Measurements from ENCODE around the gene AHNAK.
"Not testable (repeated sequence)": the region's sequence is repeated elsewhere in the genome, so short reads cannot be mapped to it uniquely, and the experiment has no call there.

Gene AHNAK

DNA sequence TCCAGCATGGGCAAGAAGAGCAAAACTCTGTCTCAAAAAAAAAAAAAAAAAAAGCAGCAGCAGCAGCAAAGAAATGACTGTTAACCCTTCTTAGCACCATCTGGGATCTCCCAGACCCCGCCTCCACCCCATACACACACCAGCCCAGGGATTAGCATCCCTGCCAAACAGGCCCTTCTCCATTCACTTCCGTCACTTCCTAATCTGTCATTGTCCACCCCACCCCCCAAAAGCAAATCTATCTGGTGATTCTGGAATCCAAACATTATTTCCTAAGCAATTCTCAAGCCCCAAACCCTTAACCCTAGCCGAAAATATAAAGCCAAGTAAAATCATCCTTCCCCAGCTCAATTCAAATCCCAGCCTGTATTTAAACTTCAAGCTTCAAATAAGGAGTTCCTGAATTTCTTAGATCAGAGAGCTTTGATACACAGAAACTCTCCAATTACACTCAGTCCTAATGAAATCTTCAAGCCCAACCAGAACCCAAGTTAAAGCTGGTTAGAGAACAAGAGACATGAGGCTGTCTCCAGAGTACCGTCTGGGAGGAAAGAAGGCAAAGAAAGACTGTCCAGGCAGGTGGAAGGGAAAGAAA is 6.0 kb upstream of the AHNAK start:
- H3K27me3 ChIP-seq (ENCODE audit: control insufficient read depth in 1 of 2, insufficient read depth in 2 of 2, low read length in 2 of 2), result no peaks in the 10 kb centered on the region
- peak overlapping the region; percentile 34 to 53 for H3K4me3 ChIP-seq (ENCODE audit: low read depth in 1 of 2, low read length in 2 of 2)
- H3K9ac ChIP-seq (ENCODE audit: low read depth in 1 of 2, low read length in 2 of 2), result peak overlapping the region; percentile 55 to 79
- peak overlapping the region; percentile 93 for H3K27ac ChIP-seq (ENCODE audit: low read depth, low read length)
- peaks cover 73 to 78% of the 10 kb centered on the region in 2 donors for H3K4me1 ChIP-seq (ENCODE audit: control insufficient read depth in 1 of 2, insufficient read depth in 2 of 2, low read length in 2 of 2)
- H3K36me3 ChIP-seq (ENCODE audit: control insufficient read depth in 1 of 2, insufficient read depth in 2 of 2, low read length in 2 of 2), result no peaks in the 10 kb centered on the region
- H3K9me3 ChIP-seq (ENCODE audit: control insufficient read depth in 1 of 2, low read length in 2 of 2), result no peaks in the 10 kb centered on the region

DNA sequence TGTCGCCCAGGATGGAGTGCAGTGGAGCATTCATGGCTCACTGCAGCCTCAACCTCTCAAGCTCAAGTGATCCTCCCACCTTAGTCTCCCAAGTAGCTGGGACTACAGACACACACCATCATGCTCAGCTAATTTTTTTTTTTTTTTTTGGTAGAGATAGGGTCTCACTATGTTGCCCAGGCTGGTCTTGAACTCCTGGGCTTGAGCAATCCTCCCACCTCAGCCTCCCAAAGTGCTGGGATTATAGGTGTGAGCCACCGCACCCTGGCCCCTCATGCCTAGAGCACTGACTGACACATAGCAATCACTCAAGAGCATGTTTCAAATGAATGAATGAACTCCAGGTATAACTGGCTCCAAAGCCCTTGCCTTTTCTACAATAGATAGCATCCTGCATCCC is 3.9 kb upstream of the AHNAK start:
- H3K27ac ChIP-seq (ENCODE audit: low read depth, low read length); H3K27me3 ChIP-seq (ENCODE audit: control insufficient read depth in 1 of 2, insufficient read depth in 2 of 2, low read length in 2 of 2); H3K9ac ChIP-seq (ENCODE audit: low read depth in 1 of 2, low read length in 2 of 2); H3K9me3 ChIP-seq (ENCODE audit: control insufficient read depth in 1 of 2, low read length in 2 of 2); H3K36me3 ChIP-seq (ENCODE audit: control insufficient read depth in 1 of 2, insufficient read depth in 2 of 2, low read length in 2 of 2); H3K4me3 ChIP-seq (ENCODE audit: low read depth in 1 of 2, low read length in 2 of 2): not testable (repeated sequence)
- H3K4me1 ChIP-seq (ENCODE audit: control insufficient read depth in 1 of 2, insufficient read depth in 2 of 2, low read length in 2 of 2), result peaks cover 59 to 65% of the 10 kb centered on the region in 2 donors

DNA sequence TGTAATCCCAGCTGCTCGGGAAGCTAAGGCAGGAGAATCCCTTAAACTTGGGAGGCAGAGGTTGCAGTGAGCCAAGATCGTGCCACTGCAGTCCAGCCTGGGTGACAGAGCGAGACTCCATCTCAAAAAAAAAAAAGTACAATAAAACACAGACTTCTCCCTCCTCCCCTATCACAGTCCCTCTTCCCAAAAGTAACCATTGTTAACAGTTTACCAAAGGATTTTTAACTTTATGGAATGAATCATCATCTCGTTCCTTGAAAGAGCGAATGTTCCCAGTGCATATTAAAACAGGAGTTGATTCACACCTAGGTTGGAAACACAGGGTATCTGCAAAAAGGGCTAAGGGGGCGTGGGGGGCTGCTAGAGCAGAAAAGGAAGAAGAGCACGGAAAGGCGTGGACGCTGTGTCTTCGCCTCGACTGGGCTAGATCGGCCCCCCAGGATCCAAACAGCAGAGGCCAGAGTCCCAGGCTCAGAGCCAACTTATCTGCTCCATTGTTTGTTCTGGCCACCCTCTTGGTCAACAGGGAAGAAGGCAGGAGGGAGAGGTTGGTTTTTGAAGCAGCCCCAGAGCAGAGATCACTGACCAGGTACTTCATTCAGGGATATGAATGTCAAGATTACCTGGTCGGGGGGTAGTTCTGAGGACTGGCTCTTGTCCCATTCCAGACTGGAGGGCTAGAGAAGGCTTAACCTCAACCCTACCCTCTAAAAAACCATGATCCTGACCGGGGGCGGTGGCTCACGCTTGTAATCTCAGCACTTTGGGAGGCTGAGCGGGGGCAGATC is 2.1 kb upstream of the AHNAK start:
- Histone ChIP-seq H3K36me3 (ENCODE audit: control insufficient read depth in 1 of 2, insufficient read depth in 2 of 2, low read length in 2 of 2) (no peaks in the 10 kb centered on the region), H3K27ac (ENCODE audit: low read depth, low read length) (no peak overlapping the region), H3K9me3 (ENCODE audit: control insufficient read depth in 1 of 2, low read length in 2 of 2) (no peaks in the 10 kb centered on the region), H3K4me1 (ENCODE audit: control insufficient read depth in 1 of 2, insufficient read depth in 2 of 2, low read length in 2 of 2) (peaks cover 51 to 64% of the 10 kb centered on the region in 2 donors), H3K27me3 (ENCODE audit: control insufficient read depth in 1 of 2, insufficient read depth in 2 of 2, low read length in 2 of 2) (no peaks in the 10 kb centered on the region), H3K4me3 (ENCODE audit: low read depth in 1 of 2, low read length in 2 of 2) (no peak overlapping the region), H3K9ac (ENCODE audit: low read depth in 1 of 2, low read length in 2 of 2) (peak overlapping the region in 1 of 2 donors; percentile 10)

DNA sequence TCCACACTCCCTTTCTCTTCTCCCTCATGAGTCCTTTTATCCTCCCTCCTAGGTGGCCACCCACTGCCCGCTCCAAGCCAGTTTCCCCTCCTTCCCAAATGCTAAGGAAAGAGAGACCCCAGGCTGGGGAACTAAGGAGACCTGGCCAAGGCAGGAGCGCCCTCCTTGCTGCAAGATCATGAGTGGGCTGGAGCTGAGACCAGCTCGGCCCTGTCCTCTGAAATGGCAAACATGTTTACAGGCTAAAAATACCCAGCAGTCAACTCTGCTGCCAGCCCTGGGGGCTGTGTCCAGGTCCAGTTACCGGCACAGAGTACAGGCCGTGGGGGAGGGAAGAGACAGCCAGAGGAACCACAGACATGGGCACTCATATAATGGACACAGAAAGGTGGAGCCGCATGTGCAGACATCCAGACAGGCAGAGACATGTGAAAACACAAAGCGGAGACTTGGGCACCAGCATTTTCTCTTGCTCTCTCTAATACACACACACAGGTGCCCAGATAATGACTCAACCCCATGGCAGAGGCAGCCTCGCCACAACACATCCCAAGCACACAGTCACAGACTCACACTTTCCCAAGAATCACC is 1.2 kb upstream of the AHNAK start:
- Histone ChIP-seq H3K27me3 (ENCODE audit: control insufficient read depth in 1 of 2, insufficient read depth in 2 of 2, low read length in 2 of 2) (no peaks in the 10 kb centered on the region), H3K4me3 (ENCODE audit: low read depth in 1 of 2, low read length in 2 of 2) (peak overlapping the region; percentile 71 to 94), H3K36me3 (ENCODE audit: control insufficient read depth in 1 of 2, insufficient read depth in 2 of 2, low read length in 2 of 2) (peaks cover 0 to 3% of the 10 kb centered on the region in 2 donors), H3K9me3 (ENCODE audit: control insufficient read depth in 1 of 2, low read length in 2 of 2) (no peaks in the 10 kb centered on the region), H3K27ac (ENCODE audit: low read depth, low read length) (no peak overlapping the region), H3K4me1 (ENCODE audit: control insufficient read depth in 1 of 2, insufficient read depth in 2 of 2, low read length in 2 of 2) (peaks cover 50 to 65% of the 10 kb centered on the region in 2 donors), H3K9ac (ENCODE audit: low read depth in 1 of 2, low read length in 2 of 2) (peak overlapping the region in 1 of 2 donors; percentile 38)

DNA sequence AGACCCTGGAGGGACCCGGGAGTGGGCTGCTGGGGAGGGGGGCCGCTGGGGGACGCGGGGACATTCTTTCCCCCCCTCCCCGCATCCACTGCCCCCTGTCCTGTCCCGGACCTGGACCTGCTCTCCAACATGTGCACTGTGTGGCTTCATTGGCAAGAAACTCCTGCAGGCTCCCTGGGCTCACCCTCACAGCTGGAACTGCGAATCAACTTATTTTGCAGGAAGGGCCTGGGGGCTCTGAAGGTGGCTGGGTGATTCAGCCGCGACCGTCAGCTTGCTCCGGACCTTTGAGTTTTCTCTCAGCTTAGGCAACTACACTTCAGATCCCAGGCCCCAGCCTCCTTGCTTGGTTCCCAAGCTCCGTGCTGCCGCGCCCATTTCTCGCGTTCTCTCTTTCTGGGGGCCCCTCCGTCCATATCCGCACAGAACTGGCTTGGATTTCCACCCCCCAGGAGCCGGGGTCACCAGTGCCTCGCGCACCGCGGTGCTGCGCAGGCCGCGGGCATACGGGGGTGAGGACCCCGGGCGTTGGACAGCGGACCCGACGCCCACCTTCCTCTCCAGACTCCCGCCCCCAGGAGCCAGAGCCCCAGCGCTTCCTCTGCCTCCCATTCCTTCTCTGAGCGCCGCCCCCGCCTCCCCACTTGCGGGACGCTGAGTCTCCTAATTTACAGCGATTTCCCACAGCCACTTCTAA is 471 bp upstream of the AHNAK start:
- H3K9me3 ChIP-seq (ENCODE audit: control insufficient read depth in 1 of 2, low read length in 2 of 2), result no peaks in the 10 kb centered on the region
- H3K27me3 ChIP-seq (ENCODE audit: control insufficient read depth in 1 of 2, insufficient read depth in 2 of 2, low read length in 2 of 2), result no peaks in the 10 kb centered on the region
- peaks cover 0 to 3% of the 10 kb centered on the region in 2 donors for H3K36me3 ChIP-seq (ENCODE audit: control insufficient read depth in 1 of 2, insufficient read depth in 2 of 2, low read length in 2 of 2)
- H3K4me1 ChIP-seq (ENCODE audit: control insufficient read depth in 1 of 2, insufficient read depth in 2 of 2, low read length in 2 of 2), result peaks cover 50 to 64% of the 10 kb centered on the region in 2 donors
- no peak overlapping the region for H3K27ac ChIP-seq (ENCODE audit: low read depth, low read length)
- peak overlapping the region; percentile 71 to 94 for H3K4me3 ChIP-seq (ENCODE audit: low read depth in 1 of 2, low read length in 2 of 2)
- peak overlapping the region; percentile 57 to 98 for H3K9ac ChIP-seq (ENCODE audit: low read depth in 1 of 2, low read length in 2 of 2)

DNA sequence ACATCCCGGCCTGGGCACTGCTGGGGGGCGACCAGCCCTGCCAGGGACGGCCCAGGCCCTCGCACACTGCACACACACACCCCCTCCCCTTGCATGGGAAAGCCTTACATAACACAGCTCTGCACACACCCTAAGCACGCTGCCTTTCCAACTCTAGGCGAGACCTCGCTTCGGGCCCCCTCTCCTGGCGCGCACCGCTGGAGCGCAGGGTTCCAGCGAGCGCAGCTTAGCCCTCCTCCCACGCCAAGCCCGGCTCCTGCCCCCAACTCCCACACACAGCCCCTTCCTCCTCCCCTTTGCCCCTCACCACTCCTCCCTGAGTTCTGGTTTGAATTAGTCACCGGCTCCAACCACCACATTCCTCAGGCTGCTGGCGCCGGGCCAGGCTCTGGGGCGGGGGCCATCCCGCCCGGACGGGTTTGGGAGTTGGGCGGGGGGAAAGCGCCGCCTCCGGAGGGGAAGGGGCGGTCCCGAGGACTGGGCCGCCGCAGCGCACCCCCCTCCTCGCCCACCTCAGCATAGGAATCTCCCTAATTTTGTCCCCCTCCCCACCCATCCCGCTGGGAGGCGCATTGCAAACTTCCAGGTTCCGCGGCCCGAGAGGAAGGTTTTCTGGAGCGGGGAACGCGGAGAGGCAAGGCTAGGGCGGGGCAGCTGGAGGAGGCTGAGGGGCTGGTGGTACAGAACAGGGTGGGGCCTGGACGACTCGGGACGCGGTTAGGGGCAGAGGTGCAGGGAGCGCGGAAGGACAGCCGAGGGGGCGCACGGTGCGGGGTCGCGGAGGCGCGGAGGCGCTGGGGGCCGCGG is 966 bp downstream of the AHNAK start:
- no peaks in the 10 kb centered on the region for H3K27me3 ChIP-seq (ENCODE audit: control insufficient read depth in 1 of 2, insufficient read depth in 2 of 2, low read length in 2 of 2)
- H3K4me3 ChIP-seq (ENCODE audit: low read depth in 1 of 2, low read length in 2 of 2), result peak overlapping the region; percentile 94 to 96
- H3K9ac ChIP-seq (ENCODE audit: low read depth in 1 of 2, low read length in 2 of 2), result peak overlapping the region; percentile 95 to 98
- peak overlapping the region; percentile 96 for H3K27ac ChIP-seq (ENCODE audit: low read depth, low read length)
- H3K4me1 ChIP-seq (ENCODE audit: control insufficient read depth in 1 of 2, insufficient read depth in 2 of 2, low read length in 2 of 2), result peaks cover 56 to 65% of the 10 kb centered on the region in 2 donors
- no peaks in the 10 kb centered on the region for H3K9me3 ChIP-seq (ENCODE audit: control insufficient read depth in 1 of 2, low read length in 2 of 2)
- H3K36me3 ChIP-seq (ENCODE audit: control insufficient read depth in 1 of 2, insufficient read depth in 2 of 2, low read length in 2 of 2), result peaks cover 0 to 3% of the 10 kb centered on the region in 2 donors

DNA sequence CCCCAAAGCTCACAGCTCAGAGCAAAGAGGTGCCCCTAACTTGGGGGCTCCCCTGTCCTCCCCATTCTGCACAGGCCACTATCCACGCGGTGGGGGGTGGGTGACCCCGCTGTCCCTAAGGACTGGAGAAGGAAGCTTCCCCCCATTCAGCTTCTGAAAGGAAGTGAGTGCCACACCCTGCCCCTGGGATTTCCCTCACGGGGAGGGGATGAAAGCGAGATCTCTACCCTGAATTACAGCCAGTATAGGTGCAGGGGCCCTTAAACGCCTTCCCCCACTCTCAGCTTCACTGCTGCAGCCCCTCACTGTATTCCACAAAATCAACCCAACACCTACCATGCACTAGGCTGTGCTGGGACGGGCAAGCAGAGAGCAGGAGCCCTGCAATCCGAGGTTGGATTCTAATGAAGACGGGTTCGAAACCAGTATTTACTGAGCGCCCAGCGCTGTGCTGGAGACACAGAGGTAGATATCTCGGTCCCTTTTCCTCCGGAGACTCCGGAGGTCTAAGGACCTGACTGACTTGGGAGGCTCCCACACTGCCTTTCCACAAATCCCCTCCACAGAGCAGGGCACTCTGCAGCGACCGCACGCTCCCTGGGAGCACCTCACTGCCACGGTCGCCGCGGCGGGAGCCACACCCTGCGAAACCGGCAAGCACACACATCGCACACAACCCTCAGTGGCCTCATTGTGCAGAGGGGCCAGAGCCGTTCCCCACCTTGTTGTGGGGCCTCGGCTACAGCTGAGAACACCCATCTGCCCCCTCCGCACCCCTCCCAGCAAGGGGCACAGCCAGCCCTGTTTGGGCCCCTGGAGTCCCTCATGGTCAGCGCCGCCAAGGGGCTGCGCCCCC is 1.8 kb downstream of the AHNAK start:
- Histone ChIP-seq H3K9ac (ENCODE audit: low read depth in 1 of 2, low read length in 2 of 2) (peak overlapping the region; percentile 95 to 98), H3K27me3 (ENCODE audit: control insufficient read depth in 1 of 2, insufficient read depth in 2 of 2, low read length in 2 of 2) (no peaks in the 10 kb centered on the region), H3K27ac (ENCODE audit: low read depth, low read length) (peak overlapping the region; percentile 96), H3K4me1 (ENCODE audit: control insufficient read depth in 1 of 2, insufficient read depth in 2 of 2, low read length in 2 of 2) (peaks cover 62 to 74% of the 10 kb centered on the region in 2 donors), H3K4me3 (ENCODE audit: low read depth in 1 of 2, low read length in 2 of 2) (peak overlapping the region; percentile 94 to 96), H3K36me3 (ENCODE audit: control insufficient read depth in 1 of 2, insufficient read depth in 2 of 2, low read length in 2 of 2) (peaks cover 0 to 3% of the 10 kb centered on the region in 2 donors), H3K9me3 (ENCODE audit: control insufficient read depth in 1 of 2, low read length in 2 of 2) (no peaks in the 10 kb centered on the region)

DNA sequence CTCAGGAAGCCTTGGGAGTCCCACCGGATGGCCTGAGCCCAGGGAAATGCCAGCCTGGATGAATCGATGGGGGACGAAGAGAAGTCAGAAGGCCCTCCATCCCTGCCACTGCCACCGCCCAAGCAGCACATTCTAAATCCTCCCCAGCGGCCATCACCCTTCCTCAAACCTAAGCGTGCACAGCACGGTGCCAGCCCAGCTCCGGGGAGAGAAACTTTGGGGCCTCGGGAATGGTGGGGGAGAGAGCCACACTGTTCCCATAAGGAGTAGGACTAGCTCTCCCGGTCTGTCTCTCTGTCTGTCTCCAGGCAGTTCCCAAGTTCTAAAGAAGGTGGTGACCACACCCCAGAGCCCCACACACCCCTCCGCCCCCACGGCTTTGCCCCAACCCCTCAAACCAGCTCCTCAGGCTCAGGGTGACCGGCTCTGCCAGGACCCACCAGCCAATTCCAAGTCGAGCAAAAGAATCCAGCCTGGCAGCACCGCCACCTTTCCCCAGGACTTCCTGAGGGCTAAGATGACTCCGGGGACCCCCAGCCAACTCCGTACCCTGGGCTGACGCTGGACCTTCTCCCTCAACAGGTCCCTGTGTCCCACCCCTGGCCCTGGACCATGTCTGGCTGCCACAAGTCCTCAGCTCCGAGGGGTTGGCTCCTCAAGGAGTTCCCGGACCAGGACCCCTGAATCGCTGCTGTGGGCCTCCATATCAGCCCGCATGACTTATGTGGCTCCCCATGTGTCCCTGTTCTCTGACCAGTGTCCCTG is 2.7 kb downstream of the AHNAK start:
- Histone ChIP-seq H3K4me3 (ENCODE audit: low read depth in 1 of 2, low read length in 2 of 2) (peak overlapping the region; percentile 94 to 96), H3K27me3 (ENCODE audit: control insufficient read depth in 1 of 2, insufficient read depth in 2 of 2, low read length in 2 of 2) (no peaks in the 10 kb centered on the region), H3K27ac (ENCODE audit: low read depth, low read length) (peak overlapping the region; percentile 96), H3K36me3 (ENCODE audit: control insufficient read depth in 1 of 2, insufficient read depth in 2 of 2, low read length in 2 of 2) (peaks cover 0 to 3% of the 10 kb centered on the region in 2 donors), H3K4me1 (ENCODE audit: control insufficient read depth in 1 of 2, insufficient read depth in 2 of 2, low read length in 2 of 2) (peaks cover 68 to 81% of the 10 kb centered on the region in 2 donors), H3K9ac (ENCODE audit: low read depth in 1 of 2, low read length in 2 of 2) (peak overlapping the region; percentile 95 to 98), H3K9me3 (ENCODE audit: control insufficient read depth in 1 of 2, low read length in 2 of 2) (no peaks in the 10 kb centered on the region)
